Endodermal cell (in vitro differentiated cells): Measurements from ENCODE around the gene TXNIP. TPM values are rescaled to one million over a fixed set of nuclear protein-coding genes. Genes with fewer than 3 reads are reported as not detected.

Experiments
- DNase-seq: peaks from one replicate; pipeline ENCODE4 v3.0.0-alpha.2; 2017
- H3K27ac ChIP-seq: 2 replicates; pipeline ENCODE4 v1.5.1; 2013; ENCODE audit warnings: mild to moderate bottlenecking, low read depth, low read length, moderate library complexity
- H3K27me3 ChIP-seq: 2 replicates; pipeline ENCODE4 v1.6.1; 2013; ENCODE audit warnings: mild to moderate bottlenecking, low read length, moderate library complexity; ENCODE audit not compliant: insufficient read depth, control insufficient read depth, poor library complexity, severe bottlenecking
- H3K36me3 ChIP-seq: 2 replicates; pipeline ENCODE4 v1.7.0; 2013; ENCODE audit warnings: mild to moderate bottlenecking, low read length, moderate library complexity; ENCODE audit not compliant: control insufficient read depth, insufficient read depth
- H3K4me1 ChIP-seq: one replicate; pipeline ENCODE4 v1.7.0; 2013; ENCODE audit warnings: low read length; ENCODE audit not compliant: control insufficient read depth, insufficient read depth
- H3K4me3 ChIP-seq: 2 replicates; pipeline ENCODE4 v1.5.1; 2013; ENCODE audit warnings: mild to moderate bottlenecking, low read length, moderate library complexity
- H3K9ac ChIP-seq: 2 replicates; pipeline ENCODE4 v1.6.1; 2013; ENCODE audit warnings: mild to moderate bottlenecking, low read length, moderate library complexity; ENCODE audit not compliant: poor library complexity, severe bottlenecking; ENCODE audit errors: extremely low read depth
- H3K9me3 ChIP-seq: 2 replicates; pipeline ENCODE4 v1.6.1; 2013; ENCODE audit warnings: mild to moderate bottlenecking, low read length, moderate library complexity; ENCODE audit not compliant: control insufficient read depth
- H3K27ac Mint-ChIP-seq: 2 replicates; pipeline ENCODE4 v1.8.0; 2020; ENCODE audit warnings: mixed read lengths
- H3K27me3 Mint-ChIP-seq: 2 replicates; pipeline ENCODE4 v1.8.0; 2021; ENCODE audit warnings: mild to moderate bottlenecking, mixed read lengths; ENCODE audit not compliant: insufficient read depth
- H3K36me3 Mint-ChIP-seq: 2 replicates; pipeline ENCODE4 v1.8.0; 2020; ENCODE audit warnings: low read depth, mixed read lengths
- H3K4me1 Mint-ChIP-seq: 2 replicates; pipeline ENCODE4 v1.8.0; 2020; ENCODE audit warnings: mixed read lengths
- H3K4me3 Mint-ChIP-seq: 2 replicates; pipeline ENCODE4 v1.8.0; 2020; ENCODE audit warnings: mild to moderate bottlenecking, moderate library complexity, mixed read lengths
- H3K9me3 Mint-ChIP-seq: 2 replicates; pipeline ENCODE4 v1.8.0; 2020; ENCODE audit warnings: mild to moderate bottlenecking, mixed read lengths
- CTCF ChIP-seq: fragments of 200-600 bp; sonication (generic); conservative IDR thresholded peaks from 2 replicates; pipeline ENCODE4 v1.5.0; 2021; ENCODE audit warnings: antibody characterized with exemption, mild to moderate bottlenecking
- WGBS, 2 experiments: methylation state at CpG; one replicate each; pipeline versions ENCODE4 v1.1.5 to v1.1.7; 2013; ENCODE audit warnings: missing lambda C conversion rate in 2 of 2, mixed read lengths in 1 of 2; ENCODE audit not compliant: insufficient coverage in 1 of 2, insufficient read length in 1 of 2; 5-methylcytosine and 5-hydroxymethylcytosine counted together
- total RNA-seq, 2 donors: library from RNA; stranded (reverse); fragmentation: NEBNext Ultra II Directional in 1 of 2; extraction: Animal tissue kit (Norgen Biotek cat#: 25700) in 1 of 2; gene quantifications; 2 replicates in 1 of 2; 3 replicates in 1 of 2; pipeline ENCODE4 v1.2.1, GENCODE V29; 2021

TXNIP gene
- total RNA-seq, 2 donors from 2014 or later = 9.9 to 12.2 TPM

GRCh38 chr1:145983960-145984830, 12.2 kb downstream of the TXNIP start:
- TF ChIP-seq CTCF = no peak
- Histone ChIP-seq H3K4me3 (no peak overlapping the region), H3K9ac (no peak overlapping the region), H3K36me3 (no peaks in the 10 kb centered on the region), H3K9me3 (no peaks in the 10 kb centered on the region), H3K27ac (no peak overlapping the region), H3K4me1 (peaks cover 10% of the 10 kb centered on the region), H3K27me3 (no peaks in the 10 kb centered on the region)
- H3K4me3 Mint-ChIP-seq = no peak overlapping the region
- no peaks in the 10 kb centered on the region for H3K27me3 Mint-ChIP-seq
- peaks cover 11% of the 10 kb centered on the region for H3K4me1 Mint-ChIP-seq
- no peak overlapping the region for H3K27ac Mint-ChIP-seq
- H3K36me3 Mint-ChIP-seq = no peaks in the 10 kb centered on the region
- no peak for DNase-seq
- no peaks in the 10 kb centered on the region for H3K9me3 Mint-ChIP-seq
- WGBS, 2 experiments = 95 to 100% methylated on average over 7 to 12 of the region's 12 CpGs

- H3K27ac Mint-ChIP-seq = no peak overlapping the region
- no peak overlapping the region for H3K4me3 ChIP-seq
- H3K9me3 ChIP-seq = no peaks in the 10 kb centered on the region
- H3K4me1 ChIP-seq = peaks cover 15% of the 10 kb centered on the region
- no peaks in the 10 kb centered on the region for H3K27me3 ChIP-seq
- H3K27ac ChIP-seq = no peak overlapping the region
- H3K9me3 Mint-ChIP-seq = no peaks in the 10 kb centered on the region
- no peak overlapping the region for H3K9ac ChIP-seq
- peaks cover 11% of the 10 kb centered on the region for H3K4me1 Mint-ChIP-seq
- DNase-seq = no peak
- H3K4me3 Mint-ChIP-seq = no peak overlapping the region
- 89 to 97% methylated on average over 1 of the region's 1 CpG for WGBS, 2 experiments
- H3K36me3 ChIP-seq = no peaks in the 10 kb centered on the region
- no peaks in the 10 kb centered on the region for H3K27me3 Mint-ChIP-seq
- TF ChIP-seq CTCF = no peak
- H3K36me3 Mint-ChIP-seq = no peaks in the 10 kb centered on the region
Observed at GRCh38 chr1:145983206-145983675, 13.1 kb downstream of the TXNIP start.

- no peak overlapping the region for H3K27ac Mint-ChIP-seq
- Histone ChIP-seq H3K4me1 (peaks cover 15% of the 10 kb centered on the region), H3K9ac (no peak overlapping the region), H3K4me3 (no peak overlapping the region), H3K27me3 (no peaks in the 10 kb centered on the region), H3K9me3 (no peaks in the 10 kb centered on the region), H3K27ac (no peak overlapping the region), H3K36me3 (no peaks in the 10 kb centered on the region)
- no peak overlapping the region for H3K4me3 Mint-ChIP-seq
- H3K9me3 Mint-ChIP-seq = no peaks in the 10 kb centered on the region
- H3K4me1 Mint-ChIP-seq = peaks cover 11% of the 10 kb centered on the region
- WGBS, 2 experiments = 89 to 97% methylated on average over 5 to 6 of the region's 6 CpGs
- H3K36me3 Mint-ChIP-seq = no peaks in the 10 kb centered on the region
- DNase-seq = peak; percentile 24
- no peaks in the 10 kb centered on the region for H3K27me3 Mint-ChIP-seq
- no peak for TF ChIP-seq CTCF
Observed at GRCh38 chr1:145982010-145982723, 14.2 kb downstream of the TXNIP start.
